AG09319 (cell line): ENCODE measurements around the gene TRIM31.

Experiments used
- DNase-seq: peaks from one replicate; pipeline ENCODE4 v3.0.0-alpha.2; 2010; ENCODE audit warnings: low read depth; ENCODE audit errors: extremely low read depth
- CTCF ChIP-seq: IDR thresholded peaks from 2 replicates; pipeline ENCODE4 v1.5.1; 2011; ENCODE audit warnings: low read depth, mild to moderate bottlenecking, inconsistent platforms, low read length, moderate library complexity

Gene TRIM31

GRCh38 chr6:30093951-30094661 is 18.8 kb downstream of the TRIM31 start:
- TF ChIP-seq CTCF, result no peak
- DNase-seq, result no peak

- no peak for TF ChIP-seq CTCF
- DNase-seq, result no peak
Observed at GRCh38 chr6:30092852-30093543, 19.9 kb downstream of the TRIM31 start.

GRCh38 chr6:30091577-30092381 is 21.1 kb downstream of the TRIM31 start:
- TF ChIP-seq CTCF, result no peak
- DNase-seq, result peak; percentile 24

GRCh38 chr6:30087876-30088275 is 25.0 kb downstream of the TRIM31 start:
- DNase-seq, result no peak
- no peak for TF ChIP-seq CTCF

GRCh38 chr6:30077218-30077617 is 35.7 kb downstream of the TRIM31 start:
- DNase-seq, result no peak
- no peak for TF ChIP-seq CTCF

- peak; percentile 36 for TF ChIP-seq CTCF
- DNase-seq, result no peak
Observed at GRCh38 chr6:30075790-30076732, 36.8 kb downstream of the TRIM31 start.
